ENCODE data around the gene CRB3.

- no peak for TF ChIP-seq POLR2A (IDR thresholded peaks at IDR 0.05)
- TF ChIP-seq CTCF (IDR thresholded peaks at IDR 0.05), result no peak
Observed at GRCh38 chr19:6482343-6482686, 18.2 kb downstream of the CRB3 start.
